H9 (cell line): ENCODE data around the gene SLC9A9. TPM values are rescaled to one million over a fixed set of nuclear protein-coding genes. Genes with fewer than 3 reads are reported as not detected.

Experiments
- DNase-seq: peaks from one replicate; pipeline ENCODE4 v3.0.0-alpha.2; 2017
- H2AFZ ChIP-seq: one replicate; pipeline ENCODE4 v1.6.1; 2013; ENCODE audit warnings: mild to moderate bottlenecking, low read length, control low read depth, moderate library complexity
- H2AK5ac ChIP-seq: 2 replicates; pipeline ENCODE4 v1.6.1; 2013; ENCODE audit warnings: low read length, control low read depth, mixed read lengths; ENCODE audit not compliant: insufficient read length
- H2BK120ac ChIP-seq: one replicate; pipeline ENCODE4 v1.6.1; 2013; ENCODE audit warnings: low read depth, mild to moderate bottlenecking, low read length, control low read depth, inconsistent platforms; ENCODE audit not compliant: poor library complexity, severe bottlenecking
- H2BK12ac ChIP-seq: 2 replicates; pipeline ENCODE4 v1.6.1; 2013; ENCODE audit warnings: low read length, control low read depth, mixed read lengths, low read depth; ENCODE audit not compliant: insufficient read length
- H2BK15ac ChIP-seq: 2 replicates; pipeline ENCODE4 v1.6.1; 2013; ENCODE audit warnings: low read depth, low read length, control low read depth
- H2BK20ac ChIP-seq: one replicate; pipeline ENCODE4 v1.6.1; 2013; ENCODE audit warnings: low read depth, mild to moderate bottlenecking, low read length, control low read depth, inconsistent platforms; ENCODE audit not compliant: poor library complexity, severe bottlenecking
- H2BK5ac ChIP-seq: 2 replicates; pipeline ENCODE4 v1.6.1; 2013; ENCODE audit warnings: low read length, control low read depth, mixed read lengths; ENCODE audit not compliant: insufficient read length
- H3K14ac ChIP-seq: 2 replicates; pipeline ENCODE4 v1.6.1; 2013; ENCODE audit warnings: low read length, control low read depth; ENCODE audit not compliant: insufficient read depth
- H3K18ac ChIP-seq: 2 replicates; pipeline ENCODE4 v1.6.1; 2013; ENCODE audit warnings: low read depth, mild to moderate bottlenecking, mixed read lengths, low read length, control low read depth; ENCODE audit not compliant: insufficient read length
- H3K23ac ChIP-seq: 2 replicates; pipeline ENCODE4 v1.6.1; 2013; ENCODE audit warnings: low read length, control low read depth, mixed read lengths, low read depth; ENCODE audit not compliant: insufficient read length
- H3K23me2 ChIP-seq: 2 replicates; pipeline ENCODE4 v1.6.1; 2013; ENCODE audit warnings: low read depth, mild to moderate bottlenecking, mixed read lengths, low read length, control low read depth; ENCODE audit not compliant: insufficient read length, poor library complexity, severe bottlenecking
- H3K27ac ChIP-seq: 2 replicates; pipeline ENCODE4 v1.5.1; 2013; ENCODE audit warnings: low read length, control low read depth, mixed read lengths, low read depth; ENCODE audit not compliant: insufficient read length
- H3K27me3 ChIP-seq: 2 replicates; pipeline ENCODE4 v1.6.1; 2013; ENCODE audit warnings: low read length, control low read depth, inconsistent platforms; ENCODE audit not compliant: insufficient read depth
- H3K4ac ChIP-seq: 2 replicates; pipeline ENCODE4 v1.6.1; 2013; ENCODE audit warnings: low read depth, mild to moderate bottlenecking, control low read depth, inconsistent platforms, low read length, moderate library complexity
- H3K4me1 ChIP-seq: 2 replicates; pipeline ENCODE4 v1.6.1; 2013; ENCODE audit warnings: low read length, control low read depth, inconsistent platforms; ENCODE audit not compliant: insufficient read depth
- H3K4me2 ChIP-seq: 2 replicates; pipeline ENCODE4 v1.6.1; 2013; ENCODE audit warnings: low read length, control low read depth, mixed read lengths; ENCODE audit not compliant: insufficient read length, insufficient read depth
- H3K56ac ChIP-seq: 2 replicates; pipeline ENCODE4 v1.6.1; 2013; ENCODE audit warnings: low read depth, mild to moderate bottlenecking, mixed read lengths, low read length, control low read depth; ENCODE audit not compliant: insufficient read length
- H3K79me1 ChIP-seq: 2 replicates; pipeline ENCODE4 v1.6.1; 2013; ENCODE audit warnings: low read depth, mild to moderate bottlenecking, moderate library complexity, low read length, control low read depth, inconsistent platforms; ENCODE audit not compliant: insufficient read depth, poor library complexity, severe bottlenecking
- H3K79me2 ChIP-seq: 2 replicates; pipeline ENCODE4 v1.6.1; 2013; ENCODE audit warnings: low read length, control low read depth, inconsistent platforms; ENCODE audit not compliant: insufficient read depth
- H3K9ac ChIP-seq: 2 replicates; pipeline ENCODE4 v1.6.1; 2013; ENCODE audit warnings: low read length, control low read depth, mixed read lengths; ENCODE audit not compliant: insufficient read length; ENCODE audit errors: extremely low read depth
- H3K9me3 ChIP-seq: one replicate; pipeline ENCODE4 v1.6.1; 2013; ENCODE audit warnings: low read depth, low read length, inconsistent platforms; ENCODE audit not compliant: control insufficient read depth
- H3T11ph ChIP-seq: one replicate; pipeline ENCODE4 v1.6.1; 2013; ENCODE audit warnings: mild to moderate bottlenecking, low read length, control low read depth, inconsistent platforms
- H4K20me1 ChIP-seq: one replicate; pipeline ENCODE4 v1.6.1; 2013; ENCODE audit not compliant: control insufficient read depth, insufficient read length, insufficient read depth
- H4K5ac ChIP-seq: 2 replicates; pipeline ENCODE4 v1.6.1; 2013; ENCODE audit warnings: low read depth, mild to moderate bottlenecking, mixed read lengths, low read length, control low read depth; ENCODE audit not compliant: insufficient read length
- H4K8ac ChIP-seq: replicated peaks from 2 replicates; pipeline ENCODE4 v1.6.1; 2013; ENCODE audit warnings: low read length, control low read depth, mixed read lengths, low read depth; ENCODE audit not compliant: insufficient read length
- H4K91ac ChIP-seq: 2 replicates; pipeline ENCODE4 v1.6.1; 2013; ENCODE audit warnings: low read depth, mild to moderate bottlenecking, moderate library complexity, mixed read lengths, low read length, control low read depth; ENCODE audit not compliant: insufficient read length
- H3K27ac Mint-ChIP-seq, 3 experiments: 2 replicates in 2 of 3; 3 replicates in 1 of 3; pipeline ENCODE4 v1.8.0; 2020 to 2021; ENCODE audit warnings: mixed read lengths in 3 of 3, mild to moderate bottlenecking in 1 of 3, moderate library complexity in 1 of 3
- H3K27me3 Mint-ChIP-seq: 2 replicates; pipeline ENCODE4 v1.8.0; 2021; ENCODE audit warnings: low read depth, mild to moderate bottlenecking, moderate library complexity, mixed read lengths
- H3K36me3 Mint-ChIP-seq, 3 experiments: 2 replicates in 2 of 3; 3 replicates in 1 of 3; pipeline ENCODE4 v1.8.0; 2020 to 2021; ENCODE audit warnings: low read depth in 3 of 3, mixed read lengths in 3 of 3; ENCODE audit not compliant: insufficient read depth in 1 of 3
- H3K4me1 Mint-ChIP-seq, 2 experiments: 2 replicates each; pipeline ENCODE4 v1.8.0; 2020; ENCODE audit warnings: mixed read lengths in 2 of 2
- H3K4me3 Mint-ChIP-seq, 2 experiments: 2 replicates in 1 of 2; 3 replicates in 1 of 2; pipeline ENCODE4 v1.8.0; 2020 to 2021; ENCODE audit warnings: mild to moderate bottlenecking in 2 of 2, mixed read lengths in 2 of 2, moderate library complexity in 1 of 2
- H3K9me3 Mint-ChIP-seq, 2 experiments: 2 replicates in 1 of 2; 3 replicates in 1 of 2; pipeline ENCODE4 v1.8.0; 2020; ENCODE audit warnings: mild to moderate bottlenecking in 2 of 2, mixed read lengths in 2 of 2, moderate library complexity in 1 of 2
- WGBS: extraction: QIAGEN DNeasy Blood & Tissue Kit; methylation state at CpG from one replicate; pipeline ENCODE4 v1.1.7; 2013; ENCODE audit warnings: missing lambda C conversion rate, low lambda C conversion rate, mixed read lengths; ENCODE audit not compliant: insufficient read length; ENCODE audit errors: extremely low coverage; 5-methylcytosine and 5-hydroxymethylcytosine counted together
- total RNA-seq: library from RNA; stranded (reverse); gene quantifications from 2 replicates; pipeline ENCODE4 v1.2.1, GENCODE V29; 2021
- TF ChIP-seq, protein P1 (sequence below): fragments of 200-600 bp; sonication (generic); conservative IDR thresholded peaks from 3 replicates; pipeline ENCODE4 v1.8.0; 2021; ENCODE audit warnings: antibody characterized with exemption, mild to moderate bottlenecking

Gene SLC9A9
- total RNA-seq, 1 experiment from 2014 or later = 0.35 TPM

DNA sequence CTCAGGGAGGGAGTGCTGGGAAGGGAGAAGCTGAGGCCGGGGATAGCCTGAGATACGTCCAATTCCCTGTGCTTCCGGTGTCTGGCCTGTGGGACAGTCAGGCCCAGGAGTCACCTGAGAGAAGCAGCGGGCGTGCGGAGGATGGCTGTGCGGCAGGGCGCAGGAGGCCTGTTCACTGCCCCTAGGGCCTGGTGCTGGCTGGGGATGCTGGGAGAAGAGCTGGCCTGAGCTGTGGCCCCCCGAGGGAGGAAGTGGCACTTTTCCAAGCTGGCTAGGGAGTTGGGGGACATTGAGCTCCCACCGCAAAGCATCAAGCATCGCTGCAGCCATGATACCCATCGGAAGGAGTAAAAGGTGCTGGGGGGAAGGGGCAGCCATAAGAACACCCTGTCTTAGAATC lies 619.9 kb downstream of the SLC9A9 start:
- Histone ChIP-seq H3K9me3 (no peaks in the 10 kb centered on the region), H3K27ac (no peak overlapping the region), H3K9ac (no peak overlapping the region), H2BK15ac (no peak overlapping the region), H2BK12ac (no peak overlapping the region), H3K4ac (no peak overlapping the region), H4K5ac (no peak overlapping the region), H2BK120ac (no peak overlapping the region), H2BK20ac (no peak overlapping the region), H4K91ac (no peak overlapping the region), H4K8ac (no peak overlapping the region), H3K4me2 (no peak overlapping the region), H2BK5ac (no peak overlapping the region), H4K20me1 (no peaks in the 10 kb centered on the region), H2AK5ac (no peak overlapping the region), H3K18ac (no peak overlapping the region), H3K23me2 (no peaks in the 10 kb centered on the region), H3K56ac (no peak overlapping the region), H3T11ph (no peak overlapping the region), H3K4me1 (no peaks in the 10 kb centered on the region), H3K79me1 (no peaks in the 10 kb centered on the region), H3K79me2 (no peaks in the 10 kb centered on the region), H3K14ac (no peak overlapping the region), H3K23ac (no peak overlapping the region), H3K27me3 (no peaks in the 10 kb centered on the region), H2AFZ (no peak overlapping the region)
- TF ChIP-seq, protein P1, sequence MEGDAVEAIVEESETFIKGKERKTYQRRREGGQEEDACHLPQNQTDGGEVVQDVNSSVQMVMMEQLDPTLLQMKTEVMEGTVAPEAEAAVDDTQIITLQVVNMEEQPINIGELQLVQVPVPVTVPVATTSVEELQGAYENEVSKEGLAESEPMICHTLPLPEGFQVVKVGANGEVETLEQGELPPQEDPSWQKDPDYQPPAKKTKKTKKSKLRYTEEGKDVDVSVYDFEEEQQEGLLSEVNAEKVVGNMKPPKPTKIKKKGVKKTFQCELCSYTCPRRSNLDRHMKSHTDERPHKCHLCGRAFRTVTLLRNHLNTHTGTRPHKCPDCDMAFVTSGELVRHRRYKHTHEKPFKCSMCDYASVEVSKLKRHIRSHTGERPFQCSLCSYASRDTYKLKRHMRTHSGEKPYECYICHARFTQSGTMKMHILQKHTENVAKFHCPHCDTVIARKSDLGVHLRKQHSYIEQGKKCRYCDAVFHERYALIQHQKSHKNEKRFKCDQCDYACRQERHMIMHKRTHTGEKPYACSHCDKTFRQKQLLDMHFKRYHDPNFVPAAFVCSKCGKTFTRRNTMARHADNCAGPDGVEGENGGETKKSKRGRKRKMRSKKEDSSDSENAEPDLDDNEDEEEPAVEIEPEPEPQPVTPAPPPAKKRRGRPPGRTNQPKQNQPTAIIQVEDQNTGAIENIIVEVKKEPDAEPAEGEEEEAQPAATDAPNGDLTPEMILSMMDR = no peak
- no peak for DNase-seq
- Mint-ChIP-seq H3K36me3 (no peaks in the 10 kb centered on the region), H3K27me3 (no peaks in the 10 kb centered on the region), H3K9me3 (no peaks in the 10 kb centered on the region), H3K4me1 (no peaks in the 10 kb centered on the region), H3K4me3 (no peak overlapping the region), H3K27ac (no peak overlapping the region; a peak in 1 of 7 replicates)
- WGBS = no CpG with 5 or more reads among the region's 12 CpGs
